Glutamatergic neuron (in vitro differentiated cells): ENCODE results near the gene FHIT. TPM values are rescaled to one million over a fixed set of nuclear protein-coding genes. Genes with fewer than 3 reads are reported as not detected.

ENCODE experiments used
- DNase-seq: peaks from one replicate; pipeline ENCODE4 v3.0.0; 2022
- H3K27ac Mint-ChIP-seq: one replicate; pipeline ENCODE4 v1.8.0; 2020; ENCODE audit warnings: mild to moderate bottlenecking, mixed read lengths, inconsistent platforms; ENCODE audit not compliant: unreplicated experiment
- H3K27me3 Mint-ChIP-seq: one replicate; pipeline ENCODE4 v1.8.0; 2020; ENCODE audit warnings: mild to moderate bottlenecking, moderate library complexity, mixed read lengths, inconsistent platforms; ENCODE audit not compliant: unreplicated experiment
- H3K36me3 Mint-ChIP-seq: one replicate; pipeline ENCODE4 v1.8.0; 2020; ENCODE audit warnings: mild to moderate bottlenecking, mixed read lengths, inconsistent platforms; ENCODE audit not compliant: unreplicated experiment
- H3K4me1 Mint-ChIP-seq: one replicate; pipeline ENCODE4 v1.8.0; 2020; ENCODE audit warnings: mild to moderate bottlenecking, low read depth, mixed read lengths, inconsistent platforms; ENCODE audit not compliant: unreplicated experiment
- H3K4me3 Mint-ChIP-seq: one replicate; pipeline ENCODE4 v1.8.0; 2020; ENCODE audit warnings: mild to moderate bottlenecking, mixed read lengths, inconsistent platforms; ENCODE audit not compliant: unreplicated experiment
- H3K9me3 Mint-ChIP-seq: one replicate; pipeline ENCODE4 v1.8.0; 2020; ENCODE audit warnings: mild to moderate bottlenecking, moderate library complexity, mixed read lengths, inconsistent platforms; ENCODE audit not compliant: unreplicated experiment
- total RNA-seq: library from RNA; stranded (reverse); fragmentation: NEBNext Ultra II Directional; extraction: Animal tissue kit (Norgen Biotek cat#: 25700); gene quantifications from one replicate; pipeline ENCODE4 v1.2.1, GENCODE V29; 2021; ENCODE audit not compliant: unreplicated experiment
- TF ChIP-seq, protein P1 (sequence below): fragments of 200-600 bp; sonication (generic); IDR thresholded peaks from one replicate; pipeline ENCODE4 v1.5.0; 2021; ENCODE audit not compliant: partially characterized antibody, unreplicated experiment

Gene FHIT
- total RNA-seq, 1 donor from 2014 or later = 15.2 TPM

GRCh38 chr3:61138401-61138800 lies 112.9 kb downstream of the FHIT start:
- no peaks in the 10 kb centered on the region for H3K9me3 Mint-ChIP-seq
- no peak for DNase-seq
- H3K27me3 Mint-ChIP-seq = peaks cover 2% of the 10 kb centered on the region
- TF ChIP-seq, protein P1, sequence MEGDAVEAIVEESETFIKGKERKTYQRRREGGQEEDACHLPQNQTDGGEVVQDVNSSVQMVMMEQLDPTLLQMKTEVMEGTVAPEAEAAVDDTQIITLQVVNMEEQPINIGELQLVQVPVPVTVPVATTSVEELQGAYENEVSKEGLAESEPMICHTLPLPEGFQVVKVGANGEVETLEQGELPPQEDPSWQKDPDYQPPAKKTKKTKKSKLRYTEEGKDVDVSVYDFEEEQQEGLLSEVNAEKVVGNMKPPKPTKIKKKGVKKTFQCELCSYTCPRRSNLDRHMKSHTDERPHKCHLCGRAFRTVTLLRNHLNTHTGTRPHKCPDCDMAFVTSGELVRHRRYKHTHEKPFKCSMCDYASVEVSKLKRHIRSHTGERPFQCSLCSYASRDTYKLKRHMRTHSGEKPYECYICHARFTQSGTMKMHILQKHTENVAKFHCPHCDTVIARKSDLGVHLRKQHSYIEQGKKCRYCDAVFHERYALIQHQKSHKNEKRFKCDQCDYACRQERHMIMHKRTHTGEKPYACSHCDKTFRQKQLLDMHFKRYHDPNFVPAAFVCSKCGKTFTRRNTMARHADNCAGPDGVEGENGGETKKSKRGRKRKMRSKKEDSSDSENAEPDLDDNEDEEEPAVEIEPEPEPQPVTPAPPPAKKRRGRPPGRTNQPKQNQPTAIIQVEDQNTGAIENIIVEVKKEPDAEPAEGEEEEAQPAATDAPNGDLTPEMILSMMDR = no peak
- H3K4me3 Mint-ChIP-seq = no peak overlapping the region
- H3K36me3 Mint-ChIP-seq = no peaks in the 10 kb centered on the region
- no peak overlapping the region for H3K27ac Mint-ChIP-seq
- H3K4me1 Mint-ChIP-seq = no peaks in the 10 kb centered on the region

GRCh38 chr3:61136191-61136590 lies 115.1 kb downstream of the FHIT start:
- no peak overlapping the region for H3K27ac Mint-ChIP-seq
- H3K4me3 Mint-ChIP-seq = no peak overlapping the region
- H3K27me3 Mint-ChIP-seq = peaks cover 2% of the 10 kb centered on the region

DNA sequence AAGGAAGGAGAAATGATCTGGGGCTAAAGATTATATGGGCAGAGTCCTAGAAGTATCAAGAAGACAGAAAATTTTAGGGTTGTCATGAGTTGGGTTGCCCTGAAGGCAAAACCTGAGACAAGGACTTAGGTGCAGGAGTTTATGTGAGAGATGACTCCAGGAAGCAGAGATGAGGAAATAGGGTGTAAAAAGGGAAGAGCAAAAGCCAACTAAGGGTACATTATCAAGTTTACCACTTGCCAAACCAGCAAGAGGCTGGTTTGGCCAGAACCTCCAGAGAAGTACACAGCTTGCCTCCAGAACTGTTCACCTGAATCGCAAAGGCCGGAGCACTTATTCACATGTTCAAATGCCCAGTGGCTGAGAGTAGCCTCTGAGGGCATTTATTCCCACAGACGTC lies 116.7 kb downstream of the FHIT start:
- no peaks in the 10 kb centered on the region for H3K4me1 Mint-ChIP-seq
- no peak overlapping the region for H3K4me3 Mint-ChIP-seq
- no peaks in the 10 kb centered on the region for H3K9me3 Mint-ChIP-seq

More at GRCh38 chr3:61136191-61136590, 115.1 kb downstream of the FHIT start:
- no peaks in the 10 kb centered on the region for H3K9me3 Mint-ChIP-seq
- no peak for DNase-seq
- H3K4me1 Mint-ChIP-seq = no peaks in the 10 kb centered on the region
- TF ChIP-seq, protein P1 = no peak
- H3K36me3 Mint-ChIP-seq = no peaks in the 10 kb centered on the region

GRCh38 chr3:61132062-61132461 lies 119.2 kb downstream of the FHIT start:
- TF ChIP-seq, protein P1 = no peak
- no peak for DNase-seq
- Mint-ChIP-seq H3K4me1 (no peaks in the 10 kb centered on the region), H3K27ac (no peak overlapping the region), H3K36me3 (peaks cover under 1% of the 10 kb centered on the region), H3K4me3 (no peak overlapping the region), H3K27me3 (no peaks in the 10 kb centered on the region), H3K9me3 (no peaks in the 10 kb centered on the region)

More for the DNA sequence above, 116.7 kb downstream of the FHIT start:
- TF ChIP-seq, protein P1 = no peak
- no peak overlapping the region for H3K27ac Mint-ChIP-seq
- no peak for DNase-seq
- no peaks in the 10 kb centered on the region for H3K36me3 Mint-ChIP-seq
- peaks cover 2% of the 10 kb centered on the region for H3K27me3 Mint-ChIP-seq

DNA sequence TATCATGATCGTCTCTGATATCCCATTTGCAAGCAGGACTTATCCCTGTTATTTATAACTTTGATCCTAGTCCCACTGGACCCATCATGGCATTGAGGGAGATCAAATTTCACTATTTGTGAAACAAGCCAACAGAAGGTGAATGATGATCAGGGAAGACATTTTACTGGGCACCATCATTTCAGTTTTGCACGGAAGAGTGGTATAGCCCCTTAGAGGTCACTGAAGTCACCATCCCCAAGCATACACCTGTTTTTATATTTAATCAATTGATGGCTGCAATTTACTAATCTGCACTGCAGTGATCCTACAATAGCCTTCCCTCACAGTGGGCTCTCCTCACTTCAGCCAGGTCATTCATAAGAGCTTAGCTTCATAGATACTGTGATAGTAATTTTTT lies 132.4 kb downstream of the FHIT start:
- no peak overlapping the region for H3K4me3 Mint-ChIP-seq
- no peak for DNase-seq
- no peak overlapping the region for H3K27ac Mint-ChIP-seq
- H3K27me3 Mint-ChIP-seq = no peaks in the 10 kb centered on the region
- peaks cover 4% of the 10 kb centered on the region for H3K4me1 Mint-ChIP-seq
- no peaks in the 10 kb centered on the region for H3K9me3 Mint-ChIP-seq
- H3K36me3 Mint-ChIP-seq = peaks cover 5% of the 10 kb centered on the region
- TF ChIP-seq, protein P1 = no peak
